ENCODE measurements around the gene ACSF2.

The ACSF2 gene, protein sequence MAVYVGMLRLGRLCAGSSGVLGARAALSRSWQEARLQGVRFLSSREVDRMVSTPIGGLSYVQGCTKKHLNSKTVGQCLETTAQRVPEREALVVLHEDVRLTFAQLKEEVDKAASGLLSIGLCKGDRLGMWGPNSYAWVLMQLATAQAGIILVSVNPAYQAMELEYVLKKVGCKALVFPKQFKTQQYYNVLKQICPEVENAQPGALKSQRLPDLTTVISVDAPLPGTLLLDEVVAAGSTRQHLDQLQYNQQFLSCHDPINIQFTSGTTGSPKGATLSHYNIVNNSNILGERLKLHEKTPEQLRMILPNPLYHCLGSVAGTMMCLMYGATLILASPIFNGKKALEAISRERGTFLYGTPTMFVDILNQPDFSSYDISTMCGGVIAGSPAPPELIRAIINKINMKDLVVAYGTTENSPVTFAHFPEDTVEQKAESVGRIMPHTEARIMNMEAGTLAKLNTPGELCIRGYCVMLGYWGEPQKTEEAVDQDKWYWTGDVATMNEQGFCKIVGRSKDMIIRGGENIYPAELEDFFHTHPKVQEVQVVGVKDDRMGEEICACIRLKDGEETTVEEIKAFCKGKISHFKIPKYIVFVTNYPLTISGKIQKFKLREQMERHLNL

DNA sequence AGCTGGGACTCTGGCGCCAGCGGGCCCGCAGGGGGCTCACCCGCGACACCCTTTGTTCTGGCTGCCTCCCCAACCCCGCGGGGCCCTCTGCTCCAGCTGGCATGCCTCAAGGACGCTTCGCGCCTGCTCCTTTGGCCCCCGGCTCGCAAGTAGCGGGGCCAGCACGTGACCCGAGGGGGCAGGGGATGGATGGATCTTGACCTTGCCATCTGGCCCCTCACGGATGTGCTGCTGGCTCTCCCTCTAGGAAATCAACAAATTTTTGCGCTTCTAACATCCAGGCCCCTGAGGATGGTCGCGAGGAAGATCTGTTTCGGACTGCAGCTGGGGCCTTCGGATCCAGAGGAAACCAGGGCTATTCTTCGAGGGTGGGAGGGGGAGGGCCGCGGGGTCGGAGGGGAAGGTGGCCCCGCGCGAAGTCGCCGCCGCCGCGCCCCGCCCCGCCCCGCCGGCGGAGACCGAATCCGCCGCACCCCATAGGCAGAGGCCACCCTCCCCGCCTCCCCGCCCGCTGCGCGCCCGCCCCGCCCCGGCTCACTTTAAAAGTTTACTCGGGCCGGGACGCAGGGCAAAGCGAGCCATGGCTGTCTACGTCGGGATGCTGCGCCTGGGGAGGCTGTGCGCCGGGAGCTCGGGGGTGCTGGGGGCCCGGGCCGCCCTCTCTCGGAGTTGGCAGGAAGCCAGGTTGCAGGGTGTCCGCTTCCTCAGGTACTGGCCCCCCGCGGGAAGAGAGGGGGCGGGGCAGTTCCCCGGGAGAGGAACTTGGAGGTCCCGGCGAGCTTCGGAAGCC lies at the start of gene ACSF2:
ACSF2 (plus strand) TSS at position 537 of the 790 bp plus-strand sequence; CDS start at position 581, 44 bp downstream.
- TF ChIP-seq, protein P1, sequence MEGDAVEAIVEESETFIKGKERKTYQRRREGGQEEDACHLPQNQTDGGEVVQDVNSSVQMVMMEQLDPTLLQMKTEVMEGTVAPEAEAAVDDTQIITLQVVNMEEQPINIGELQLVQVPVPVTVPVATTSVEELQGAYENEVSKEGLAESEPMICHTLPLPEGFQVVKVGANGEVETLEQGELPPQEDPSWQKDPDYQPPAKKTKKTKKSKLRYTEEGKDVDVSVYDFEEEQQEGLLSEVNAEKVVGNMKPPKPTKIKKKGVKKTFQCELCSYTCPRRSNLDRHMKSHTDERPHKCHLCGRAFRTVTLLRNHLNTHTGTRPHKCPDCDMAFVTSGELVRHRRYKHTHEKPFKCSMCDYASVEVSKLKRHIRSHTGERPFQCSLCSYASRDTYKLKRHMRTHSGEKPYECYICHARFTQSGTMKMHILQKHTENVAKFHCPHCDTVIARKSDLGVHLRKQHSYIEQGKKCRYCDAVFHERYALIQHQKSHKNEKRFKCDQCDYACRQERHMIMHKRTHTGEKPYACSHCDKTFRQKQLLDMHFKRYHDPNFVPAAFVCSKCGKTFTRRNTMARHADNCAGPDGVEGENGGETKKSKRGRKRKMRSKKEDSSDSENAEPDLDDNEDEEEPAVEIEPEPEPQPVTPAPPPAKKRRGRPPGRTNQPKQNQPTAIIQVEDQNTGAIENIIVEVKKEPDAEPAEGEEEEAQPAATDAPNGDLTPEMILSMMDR (IDR thresholded peaks at IDR 0.05), result no peak
- peak; percentile 79 for DNase-seq
- peaks cover 4% of the 10 kb centered on the region for H3K9me3 Mint-ChIP-seq
- peak within 1 kb of the TSS; percentile 46 for H3K27ac Mint-ChIP-seq
- H3K4me3 Mint-ChIP-seq, result peak within 1 kb of the TSS; percentile 87
- peaks cover 61% of the 10 kb centered on the region for H3K4me1 Mint-ChIP-seq
- no peaks in the 10 kb centered on the region for H3K36me3 Mint-ChIP-seq (ENCODE audit: low read depth)
- H3K27me3 Mint-ChIP-seq (ENCODE audit: low read depth, poor library complexity), result peaks cover 22% of the 10 kb centered on the region

DNA sequence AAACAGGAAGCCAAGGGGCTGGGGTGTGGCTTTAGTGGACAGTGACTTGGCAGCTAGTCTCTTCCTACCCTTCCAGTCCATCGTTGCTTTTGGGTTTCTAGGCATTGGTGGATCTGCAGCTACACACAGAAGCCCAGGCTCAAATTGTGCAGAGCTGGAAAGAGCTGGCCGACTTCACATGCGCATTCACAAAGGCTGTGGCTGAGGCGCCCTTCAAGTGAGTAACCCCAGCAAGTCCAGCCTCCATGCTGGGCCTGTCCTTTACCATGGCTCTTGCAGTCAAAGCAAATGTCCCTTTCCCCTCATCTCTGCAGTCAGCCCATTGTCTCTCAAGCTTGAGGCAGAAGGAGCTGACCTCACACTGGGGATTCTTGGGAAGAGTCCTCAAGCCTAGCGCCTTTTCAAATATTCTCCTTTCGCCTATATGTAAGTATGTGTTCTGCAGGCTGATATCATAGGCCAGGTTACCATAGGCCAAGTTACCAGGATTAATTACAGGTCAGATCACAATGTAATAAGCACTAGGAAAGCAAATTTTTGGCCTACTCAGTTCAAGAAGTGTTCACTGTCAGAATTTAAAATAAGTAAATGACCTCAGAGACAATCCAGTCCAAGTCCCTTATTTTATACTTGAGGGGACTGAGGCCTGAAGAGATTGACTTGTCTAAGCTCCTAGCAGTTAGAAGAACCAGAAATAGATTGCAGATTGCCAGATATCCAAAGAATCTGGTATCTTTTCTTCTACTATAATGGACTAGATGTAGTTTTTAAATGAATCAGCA lies 46.5 kb upstream of the ACSF2 start:
- TF ChIP-seq, protein P1 (IDR thresholded peaks at IDR 0.05), result no peak
- Mint-ChIP-seq H3K4me3 (no peak overlapping the region), H3K27ac (peak overlapping the region; percentile 51), H3K27me3 (ENCODE audit: low read depth, poor library complexity) (no peaks in the 10 kb centered on the region), H3K36me3 (ENCODE audit: low read depth) (peaks cover 20% of the 10 kb centered on the region), H3K9me3 (no peaks in the 10 kb centered on the region), H3K4me1 (no peaks in the 10 kb centered on the region)
- no peak for DNase-seq

DNA sequence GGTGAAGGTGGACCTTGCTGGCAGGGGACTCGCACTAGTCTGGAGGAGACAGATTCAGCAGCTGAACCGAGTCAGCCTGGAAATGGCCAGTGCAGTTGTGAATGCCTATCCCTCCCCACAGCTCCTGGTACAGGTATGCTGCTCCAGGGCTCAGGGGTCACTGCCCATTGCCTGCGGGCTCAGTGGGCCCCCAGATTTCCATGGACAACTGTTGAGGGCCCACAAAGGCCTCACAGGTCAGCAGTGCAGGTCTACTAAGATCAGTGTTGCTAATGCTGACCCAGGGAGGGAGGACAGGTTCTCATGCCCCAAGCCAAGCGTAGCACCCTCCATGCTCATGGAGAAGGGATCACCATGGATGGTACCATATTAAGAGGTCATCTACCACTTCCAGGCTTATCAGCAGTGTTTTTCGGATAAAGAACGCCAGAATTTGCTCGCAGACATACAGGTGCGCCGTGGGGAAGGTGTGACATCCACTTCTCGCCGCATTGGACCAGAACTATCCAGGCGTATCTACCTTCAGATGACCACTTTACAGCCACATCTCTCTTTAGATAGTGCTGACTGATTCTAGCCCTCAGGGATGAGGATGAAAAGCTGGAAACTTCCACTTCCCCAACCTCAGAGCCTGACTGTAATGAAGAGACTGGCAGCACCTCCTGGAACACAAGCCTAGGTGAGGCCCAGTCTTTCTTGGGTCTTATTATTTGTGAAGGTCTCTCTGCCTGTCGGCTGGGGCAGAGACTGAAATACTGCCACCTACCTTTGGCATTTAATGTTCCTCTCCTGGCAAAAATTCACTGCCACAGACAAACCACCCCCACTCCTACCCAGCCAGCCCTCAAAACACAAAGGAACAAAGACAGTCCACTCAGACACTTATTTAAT lies 45.4 kb upstream of the ACSF2 start:
- no peak overlapping the region for H3K4me3 Mint-ChIP-seq
- H3K36me3 Mint-ChIP-seq (ENCODE audit: low read depth), result peaks cover 30% of the 10 kb centered on the region
- no peak for DNase-seq
- H3K27ac Mint-ChIP-seq, result no peak overlapping the region
- H3K27me3 Mint-ChIP-seq (ENCODE audit: low read depth, poor library complexity), result no peaks in the 10 kb centered on the region
- no peaks in the 10 kb centered on the region for H3K4me1 Mint-ChIP-seq
- TF ChIP-seq, protein P1 (IDR thresholded peaks at IDR 0.05), result no peak
- no peaks in the 10 kb centered on the region for H3K9me3 Mint-ChIP-seq

DNA sequence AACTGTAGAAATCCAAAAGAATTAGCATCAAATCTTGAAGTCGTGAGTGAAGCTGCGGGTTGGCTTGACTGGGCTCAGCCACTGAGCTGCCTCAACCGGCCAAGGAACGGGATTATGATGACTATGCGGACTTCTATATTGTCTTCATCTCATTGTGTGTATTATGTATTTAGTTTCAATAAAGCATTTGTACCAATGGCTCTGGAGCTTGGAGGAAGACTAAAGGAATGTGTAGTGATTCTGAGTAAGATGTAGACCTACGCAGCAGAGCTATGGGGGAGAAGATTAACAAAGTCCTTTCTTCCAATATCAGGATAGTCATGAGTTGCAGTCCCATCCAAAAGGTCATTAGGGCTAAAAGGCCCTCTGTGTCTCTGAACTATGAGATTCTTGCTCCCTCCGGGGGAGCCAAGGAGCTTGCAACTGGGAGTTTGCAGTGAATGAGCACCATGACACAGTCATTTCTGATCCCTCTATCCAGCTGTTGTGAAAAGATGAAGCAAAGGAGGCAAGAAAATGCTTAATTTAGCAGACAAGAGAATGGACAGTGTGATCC lies 44.7 kb upstream of the ACSF2 start:
- TF ChIP-seq, protein P1 (IDR thresholded peaks at IDR 0.05), result no peak
- no peaks in the 10 kb centered on the region for H3K9me3 Mint-ChIP-seq
- no peak overlapping the region for H3K27ac Mint-ChIP-seq
- H3K4me1 Mint-ChIP-seq, result no peaks in the 10 kb centered on the region
- peaks cover 33% of the 10 kb centered on the region for H3K36me3 Mint-ChIP-seq (ENCODE audit: low read depth)
- no peaks in the 10 kb centered on the region for H3K27me3 Mint-ChIP-seq (ENCODE audit: low read depth, poor library complexity)
- H3K4me3 Mint-ChIP-seq, result no peak overlapping the region
- no peak for DNase-seq
